Epithelial cell of esophagus (primary cell): ENCODE data around the gene STIM1.
"Not testable (repeated sequence)": the region's sequence is repeated elsewhere in the genome, so short reads cannot be mapped to it uniquely, and the experiment has no call there.

Experiments used
- DNase-seq: peaks from one replicate; pipeline ENCODE4 v3.0.0; 2010; ENCODE audit warnings: low read depth
- H3K4me3 ChIP-seq: 2 replicates; pipeline ENCODE4 v1.5.1; 2011; ENCODE audit warnings: mild to moderate bottlenecking, low read length, control low read depth
- TF ChIP-seq, protein P1 (sequence below): IDR thresholded peaks from 2 replicates; pipeline ENCODE4 v1.5.1; 2011; ENCODE audit warnings: low read depth, mild to moderate bottlenecking, low read length, control low read depth, inconsistent platforms; ENCODE audit not compliant: insufficient read depth; ENCODE audit errors: missing control alignments

Gene STIM1

DNA sequence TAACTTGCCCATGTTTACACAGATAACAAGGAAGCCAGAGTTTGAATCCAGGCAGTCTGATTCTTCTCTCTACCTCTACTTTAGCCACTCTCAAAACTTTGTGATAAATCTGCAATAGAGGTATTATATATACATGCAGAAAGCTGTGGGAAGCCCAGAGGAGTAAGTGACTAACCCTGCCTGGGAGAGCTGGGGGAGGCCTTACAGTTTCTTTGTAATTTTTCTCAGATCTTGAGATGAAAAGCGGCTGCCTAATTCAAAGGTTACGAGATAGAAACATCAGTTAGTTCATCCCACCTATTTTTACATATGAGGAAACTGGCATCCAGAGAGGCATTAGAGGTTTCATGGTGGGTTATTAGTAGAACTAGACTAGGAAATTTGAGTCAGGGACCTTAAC, 4.9 kb downstream of the STIM1 start:
- no peak for DNase-seq
- TF ChIP-seq, protein P1, sequence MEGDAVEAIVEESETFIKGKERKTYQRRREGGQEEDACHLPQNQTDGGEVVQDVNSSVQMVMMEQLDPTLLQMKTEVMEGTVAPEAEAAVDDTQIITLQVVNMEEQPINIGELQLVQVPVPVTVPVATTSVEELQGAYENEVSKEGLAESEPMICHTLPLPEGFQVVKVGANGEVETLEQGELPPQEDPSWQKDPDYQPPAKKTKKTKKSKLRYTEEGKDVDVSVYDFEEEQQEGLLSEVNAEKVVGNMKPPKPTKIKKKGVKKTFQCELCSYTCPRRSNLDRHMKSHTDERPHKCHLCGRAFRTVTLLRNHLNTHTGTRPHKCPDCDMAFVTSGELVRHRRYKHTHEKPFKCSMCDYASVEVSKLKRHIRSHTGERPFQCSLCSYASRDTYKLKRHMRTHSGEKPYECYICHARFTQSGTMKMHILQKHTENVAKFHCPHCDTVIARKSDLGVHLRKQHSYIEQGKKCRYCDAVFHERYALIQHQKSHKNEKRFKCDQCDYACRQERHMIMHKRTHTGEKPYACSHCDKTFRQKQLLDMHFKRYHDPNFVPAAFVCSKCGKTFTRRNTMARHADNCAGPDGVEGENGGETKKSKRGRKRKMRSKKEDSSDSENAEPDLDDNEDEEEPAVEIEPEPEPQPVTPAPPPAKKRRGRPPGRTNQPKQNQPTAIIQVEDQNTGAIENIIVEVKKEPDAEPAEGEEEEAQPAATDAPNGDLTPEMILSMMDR = no peak
- no peak overlapping the region for H3K4me3 ChIP-seq

DNA sequence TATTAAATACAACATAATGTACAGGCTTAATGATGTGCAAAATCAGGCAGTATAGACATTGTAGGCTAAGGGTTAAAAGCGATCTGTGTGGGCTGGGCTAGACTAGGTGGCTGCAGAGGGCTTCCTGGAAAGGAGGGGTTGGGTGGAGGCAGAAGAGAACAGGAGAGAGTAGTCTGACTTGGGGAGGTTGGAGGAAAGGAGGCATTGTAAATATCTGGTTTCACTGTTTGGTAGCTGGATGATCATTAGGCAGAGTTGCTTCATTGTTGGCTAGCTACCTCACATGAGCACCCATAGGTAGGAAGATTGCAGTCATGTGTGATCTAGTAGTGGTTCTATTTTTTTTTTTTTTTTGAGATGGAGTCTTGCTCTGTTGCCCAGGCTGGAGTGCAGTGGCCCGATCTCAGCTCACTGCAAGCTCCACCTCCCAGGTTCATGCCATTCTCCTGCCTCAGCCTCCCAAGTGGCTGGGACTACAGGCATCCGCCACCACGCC, 5.5 kb downstream of the STIM1 start:
- DNase-seq, H3K4me3 ChIP-seq: not testable (repeated sequence)

DNA sequence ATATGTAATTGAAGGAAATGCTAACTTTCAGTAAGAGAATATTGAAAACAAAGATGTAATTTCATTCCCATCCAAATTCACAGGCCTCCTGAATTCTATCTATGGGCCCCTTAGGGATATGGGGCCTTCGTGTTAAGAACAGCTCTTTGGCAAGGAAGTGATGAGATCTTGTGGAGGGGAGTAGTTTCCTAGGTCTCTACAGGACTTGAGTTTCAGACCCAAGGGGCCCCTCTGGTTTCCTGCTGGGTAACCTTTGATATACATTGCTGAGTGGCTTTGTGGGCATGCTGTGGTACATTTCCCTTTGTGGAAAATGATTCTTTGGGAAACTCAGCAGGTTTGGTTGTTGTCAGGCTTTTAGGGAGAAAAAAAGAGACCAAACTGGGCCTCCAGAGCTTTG, 6.2 kb downstream of the STIM1 start:
- no peak overlapping the region for H3K4me3 ChIP-seq
- no peak for DNase-seq
- TF ChIP-seq, protein P1 = no peak

DNA sequence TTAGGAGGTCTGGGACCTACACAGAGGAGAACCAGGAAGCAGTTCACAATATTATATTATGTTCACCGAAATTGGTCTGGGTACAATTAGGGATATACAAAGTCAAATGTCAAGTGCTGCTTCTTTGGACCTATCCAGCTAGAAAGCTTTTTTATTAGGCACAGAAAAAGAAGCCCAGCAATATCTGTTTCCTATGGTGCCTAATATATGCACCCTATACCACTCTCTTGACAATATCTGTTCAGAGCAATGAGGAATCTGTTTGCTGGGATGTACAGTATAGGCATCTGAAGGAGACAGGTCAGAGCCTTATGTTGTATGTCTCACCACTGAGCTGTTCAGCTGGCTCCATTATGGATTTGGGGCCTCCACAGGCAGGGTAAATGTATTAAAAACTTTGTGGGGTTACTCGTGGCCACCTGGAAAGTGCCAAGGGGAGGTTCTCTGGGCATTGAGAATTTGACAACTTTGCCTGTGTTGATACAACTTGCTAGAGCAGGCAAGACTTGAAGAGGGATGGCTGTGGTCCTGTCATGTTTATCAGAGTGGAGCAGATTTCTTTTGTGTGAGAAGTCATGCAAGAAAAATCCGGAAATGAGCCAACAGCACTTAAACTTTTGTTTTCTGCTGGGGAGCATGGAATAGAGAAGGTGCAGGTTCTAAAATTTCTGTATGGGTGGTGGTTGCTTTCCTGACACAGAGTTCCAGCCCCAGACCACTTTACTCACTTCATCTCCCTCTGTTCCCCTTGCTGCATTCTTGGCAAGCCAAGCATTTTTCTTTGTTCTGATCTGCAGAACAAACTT, 10.1 kb downstream of the STIM1 start:
- peak; percentile 79 for DNase-seq
- no peak overlapping the region for H3K4me3 ChIP-seq
- TF ChIP-seq, protein P1 = no peak

DNA sequence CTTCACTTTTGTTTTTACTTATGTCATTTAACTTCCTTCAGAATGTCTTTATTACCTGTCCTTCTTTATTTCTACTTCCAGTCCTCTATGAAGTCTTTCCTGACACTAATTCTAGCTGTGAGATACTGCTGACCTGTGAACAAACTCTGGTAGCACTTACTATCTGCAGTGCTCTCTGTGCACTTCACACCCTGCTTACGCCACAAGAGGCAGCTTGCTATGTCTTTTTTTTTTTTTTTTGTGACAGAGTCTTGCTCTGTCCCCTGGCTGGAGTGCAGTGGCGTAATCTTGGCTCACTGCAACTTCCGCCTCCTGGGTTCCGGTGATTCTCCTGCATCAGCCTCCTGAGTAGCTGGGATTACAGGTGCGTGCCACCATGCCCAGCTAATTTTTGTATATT, 10.7 kb downstream of the STIM1 start:
- TF ChIP-seq, protein P1 = no peak
- no peak for DNase-seq

DNA sequence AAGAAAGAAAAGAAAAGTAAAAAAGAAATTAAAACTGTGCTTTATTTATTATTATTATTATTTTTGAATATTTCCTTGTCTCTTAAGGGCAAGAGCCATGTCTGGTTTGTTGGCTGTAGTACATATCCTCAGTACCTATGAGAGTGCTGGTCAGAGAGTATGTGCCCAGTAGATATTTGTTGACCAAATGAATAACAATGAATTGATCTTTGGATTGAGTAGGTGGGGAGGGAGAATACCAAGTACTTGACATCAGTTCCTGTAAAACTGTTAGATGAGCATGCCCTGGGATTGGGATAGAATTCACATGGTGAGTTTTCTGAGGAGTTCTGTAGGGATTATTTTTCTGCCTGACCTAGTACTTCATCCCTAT, 11.4 kb downstream of the STIM1 start:
- TF ChIP-seq, protein P1 = no peak
- no peak for DNase-seq

More for the DNA sequence above, 10.7 kb downstream of the STIM1 start:
- no peak overlapping the region for H3K4me3 ChIP-seq

DNA sequence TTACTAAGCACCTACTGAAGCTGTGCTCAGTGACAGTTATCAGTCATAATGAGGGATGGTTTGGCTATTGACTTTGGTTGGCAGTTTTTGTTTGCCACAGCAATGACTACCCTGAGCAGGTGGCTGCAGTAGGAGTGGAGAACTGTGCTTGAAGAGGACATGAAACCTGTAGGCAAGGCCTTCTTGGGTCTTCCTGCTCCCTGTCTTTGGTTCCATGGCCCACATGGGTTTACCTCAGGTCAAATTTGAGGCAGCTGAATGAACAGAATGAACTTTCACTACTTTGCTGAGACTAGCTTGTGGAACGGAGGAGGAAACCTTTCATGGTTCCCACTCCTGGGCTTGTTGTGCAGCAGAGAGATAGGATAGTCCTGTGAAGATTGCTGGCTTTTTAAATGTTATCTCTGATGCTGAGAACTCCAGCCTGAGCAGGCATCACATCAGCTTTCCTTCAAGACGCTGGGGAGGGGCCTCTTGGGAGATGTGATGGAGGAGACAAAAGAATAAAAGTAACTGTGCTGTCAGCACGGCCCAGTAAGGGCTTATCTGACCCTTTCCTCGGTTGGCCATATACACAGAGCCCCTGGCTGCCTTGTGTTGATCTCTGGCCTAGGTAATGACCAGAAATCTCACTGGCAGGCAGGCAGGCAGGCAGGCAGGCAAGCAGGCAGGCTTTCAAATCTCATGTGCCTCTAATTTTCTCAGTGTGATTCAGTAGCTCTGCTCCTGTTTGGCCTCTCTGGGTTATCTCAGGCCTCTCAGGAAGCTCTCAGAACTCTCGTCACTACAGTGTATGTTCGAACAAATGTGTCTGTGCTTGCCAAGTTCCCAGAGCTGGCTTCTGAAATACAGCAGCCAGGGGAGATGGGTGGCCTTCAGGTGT, 12.0 kb downstream of the STIM1 start:
- H3K4me3 ChIP-seq = no peak overlapping the region
- TF ChIP-seq, protein P1 = no peak
- DNase-seq = peak; percentile 54

More for the DNA sequence above, 11.4 kb downstream of the STIM1 start:
- H3K4me3 ChIP-seq = no peak overlapping the region
